Loucy (cell line): ENCODE results near the gene TMEM232.

Experiments used
- H2AFZ ChIP-seq: fragments of 200-600 bp; sonication (generic); 2 replicates; pipeline ENCODE4 v1.6.0; 2016; ENCODE audit warnings: antibody characterized with exemption, mild to moderate bottlenecking, low read length, moderate library complexity
- H3F3A ChIP-seq: fragments of 200-600 bp; 2 replicates; pipeline ENCODE4 v1.6.0; 2016; ENCODE audit warnings: antibody characterized with exemption, low read depth, mild to moderate bottlenecking
- H3K27me3 ChIP-seq: fragments of 200-600 bp; sonication (generic); 2 replicates; pipeline ENCODE4 v1.6.1; 2014; ENCODE audit warnings: low read length, mild to moderate bottlenecking; ENCODE audit not compliant: insufficient read depth, poor library complexity, severe bottlenecking
- H3K36me3 ChIP-seq: fragments of 200-600 bp; sonication (generic); 2 replicates; pipeline ENCODE4 v1.6.1; 2016; ENCODE audit warnings: low read length; ENCODE audit not compliant: insufficient read depth
- H3K4me1 ChIP-seq: fragments of 200-600 bp; sonication (generic); 2 replicates; pipeline ENCODE4 v1.5.1; 2014; ENCODE audit warnings: low read length, mild to moderate bottlenecking; ENCODE audit not compliant: insufficient read depth, poor library complexity, severe bottlenecking
- H3K4me2 ChIP-seq: fragments of 200-600 bp; sonication (generic); 2 replicates; pipeline ENCODE4 v1.6.0; 2014; ENCODE audit warnings: antibody characterized with exemption, low read length, low read depth, mild to moderate bottlenecking; ENCODE audit not compliant: poor library complexity, severe bottlenecking
- H3K4me3 ChIP-seq: fragments of 200-600 bp; sonication (generic); 2 replicates; pipeline ENCODE4 v1.5.1; 2014; ENCODE audit warnings: low read length, mild to moderate bottlenecking, mixed read lengths; ENCODE audit not compliant: poor library complexity, severe bottlenecking
- H3K79me2 ChIP-seq: fragments of 200-600 bp; sonication (generic); 2 replicates; pipeline ENCODE4 v1.6.1; 2014; ENCODE audit warnings: low read length; ENCODE audit not compliant: insufficient read depth
- H3K9ac ChIP-seq: fragments of 200-600 bp; sonication (generic); 2 replicates; pipeline ENCODE4 v1.6.0; 2014; ENCODE audit warnings: mild to moderate bottlenecking, low read depth, low read length, moderate library complexity; ENCODE audit not compliant: poor library complexity, severe bottlenecking
- H3K9me2 ChIP-seq: fragments of 200-600 bp; sonication (generic); replicated peaks from 2 replicates; pipeline ENCODE4 v1.6.1; 2016; ENCODE audit warnings: low read depth, low read length, mixed read lengths
- H3K9me3 ChIP-seq: fragments of 200-600 bp; sonication (generic); 2 replicates; pipeline ENCODE4 v1.6.1; 2014; ENCODE audit warnings: mild to moderate bottlenecking, antibody characterized with exemption, low read length, low read depth; ENCODE audit not compliant: insufficient read depth
- H4K20me1 ChIP-seq: fragments of 200-600 bp; sonication (generic); 2 replicates; pipeline ENCODE4 v1.6.0; 2014; ENCODE audit warnings: antibody characterized with exemption, low read length, mild to moderate bottlenecking; ENCODE audit not compliant: insufficient read depth, poor library complexity, severe bottlenecking
- CTCF ChIP-seq: fragments of 200-600 bp; sonication (generic); conservative IDR thresholded peaks from 2 replicates; pipeline ENCODE4 v1.5.1; 2014; ENCODE audit warnings: mild to moderate bottlenecking, antibody characterized with exemption, low read length
- EZH2phosphoT487 ChIP-seq: fragments of 200-600 bp; IDR thresholded peaks from 2 replicates; pipeline ENCODE4 v1.6.1; 2018; ENCODE audit warnings: antibody characterized with exemption, mild to moderate bottlenecking, moderate library complexity, borderline replicate concordance

The TMEM232 gene

GRCh38 chr5:110548171-110548570 is 178.3 kb downstream of the TMEM232 start:
- H3K4me2 ChIP-seq, result no peak overlapping the region
- H3K36me3 ChIP-seq, result no peaks in the 10 kb centered on the region
- no peaks in the 10 kb centered on the region for H3K9me3 ChIP-seq
- no peaks in the 10 kb centered on the region for H3K9me2 ChIP-seq
- no peak overlapping the region for H3K9ac ChIP-seq
- H3K27me3 ChIP-seq, result no peaks in the 10 kb centered on the region
- no peak overlapping the region for H3K4me3 ChIP-seq
- TF ChIP-seq EZH2phosphoT487 (no peak), CTCF (no peak)
- H3K4me1 ChIP-seq, result no peaks in the 10 kb centered on the region
- H3K79me2 ChIP-seq, result no peaks in the 10 kb centered on the region
- H4K20me1 ChIP-seq, result no peaks in the 10 kb centered on the region
- no peak overlapping the region for H2AFZ ChIP-seq
- H3F3A ChIP-seq, result no peaks in the 10 kb centered on the region

GRCh38 chr5:110547495-110547894 is 179.0 kb downstream of the TMEM232 start:
- no peak overlapping the region for H2AFZ ChIP-seq
- no peaks in the 10 kb centered on the region for H3K27me3 ChIP-seq
- TF ChIP-seq EZH2phosphoT487 (no peak), CTCF (no peak)
- H3K4me2 ChIP-seq, result no peak overlapping the region
- H3K9me2 ChIP-seq, result no peaks in the 10 kb centered on the region
- no peak overlapping the region for H3K4me3 ChIP-seq
- H3K36me3 ChIP-seq, result no peaks in the 10 kb centered on the region
- H3K79me2 ChIP-seq, result no peaks in the 10 kb centered on the region
- H3K9me3 ChIP-seq, result no peaks in the 10 kb centered on the region
- H3K4me1 ChIP-seq, result no peaks in the 10 kb centered on the region
- no peaks in the 10 kb centered on the region for H4K20me1 ChIP-seq
- H3K9ac ChIP-seq, result no peak overlapping the region
- no peaks in the 10 kb centered on the region for H3F3A ChIP-seq

GRCh38 chr5:110545716-110546115 is 180.8 kb downstream of the TMEM232 start:
- H2AFZ ChIP-seq, result no peak overlapping the region

More at GRCh38 chr5:110545716-110546115, 180.8 kb downstream of the TMEM232 start:
- no peak for TF ChIP-seq CTCF
- no peak for TF ChIP-seq EZH2phosphoT487
- Histone ChIP-seq H3F3A (no peaks in the 10 kb centered on the region), H4K20me1 (no peaks in the 10 kb centered on the region), H3K36me3 (no peaks in the 10 kb centered on the region), H3K9me3 (no peaks in the 10 kb centered on the region), H3K9ac (no peak overlapping the region), H3K4me3 (no peak overlapping the region), H3K9me2 (no peaks in the 10 kb centered on the region), H3K27me3 (no peaks in the 10 kb centered on the region), H3K4me1 (no peaks in the 10 kb centered on the region), H3K79me2 (no peaks in the 10 kb centered on the region), H3K4me2 (no peak overlapping the region)
